Measurements from ENCODE around the gene MAGEB17. TPM values are rescaled to one million over a fixed set of nuclear protein-coding genes. Genes with fewer than 3 reads are reported as not detected.

Gene MAGEB17
- total and polyA plus RNA-seq, 2 of the 8 experiments (the other 6 are each of a cell fraction or from before 2014, with no cell fraction given) = 0.48 to 1.1 TPM

DNA sequence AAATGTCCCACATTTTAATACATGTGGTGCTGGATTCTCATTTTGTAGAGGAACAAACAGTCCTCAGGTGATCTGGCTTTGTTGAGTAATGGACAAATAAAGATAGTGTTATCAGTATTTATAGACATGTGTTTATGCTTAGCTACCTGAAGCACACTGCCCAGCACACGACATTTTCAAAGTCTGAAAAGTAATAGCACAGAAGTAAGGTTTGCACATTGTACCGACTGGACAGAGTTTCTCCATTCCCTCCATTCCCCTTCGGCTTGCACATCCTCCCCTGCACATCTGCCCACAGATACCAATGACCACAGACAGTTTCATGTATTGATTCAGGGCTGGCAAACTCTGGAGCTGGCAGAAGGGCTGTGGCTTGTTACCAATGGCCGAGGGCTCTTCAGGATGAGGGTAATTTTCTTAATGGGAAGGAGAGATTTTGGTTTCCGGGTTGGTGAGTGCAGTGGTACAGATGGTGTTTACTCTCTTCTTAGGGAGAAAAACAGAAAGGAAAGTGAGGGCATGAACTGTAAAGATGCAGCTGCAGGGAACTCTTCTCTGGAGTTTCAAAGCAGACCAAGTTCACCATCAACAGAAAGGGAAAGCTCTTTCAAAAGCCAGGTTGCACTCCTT lies 41.6 kb upstream of the MAGEB17 start (continued):
- TF ChIP-seq EGR1 (IDR thresholded peaks at IDR 0.05; ENCODE audit: borderline replicate concordance, low read depth, low read length) = no peak
